Limb (tissue), 2 donors: ENCODE results near the gene TBC1D10B.
"Not testable (repeated sequence)": the region's sequence is repeated elsewhere in the genome, so short reads cannot be mapped to it uniquely, and the experiment has no call there.

Source experiments
- DNase-seq, 2 donors: peaks; one replicate each; pipeline ENCODE4 v3.0.0-alpha.2; 2016; ENCODE audit errors: extremely low spot score in 2 of 2

The TBC1D10B gene

DNA sequence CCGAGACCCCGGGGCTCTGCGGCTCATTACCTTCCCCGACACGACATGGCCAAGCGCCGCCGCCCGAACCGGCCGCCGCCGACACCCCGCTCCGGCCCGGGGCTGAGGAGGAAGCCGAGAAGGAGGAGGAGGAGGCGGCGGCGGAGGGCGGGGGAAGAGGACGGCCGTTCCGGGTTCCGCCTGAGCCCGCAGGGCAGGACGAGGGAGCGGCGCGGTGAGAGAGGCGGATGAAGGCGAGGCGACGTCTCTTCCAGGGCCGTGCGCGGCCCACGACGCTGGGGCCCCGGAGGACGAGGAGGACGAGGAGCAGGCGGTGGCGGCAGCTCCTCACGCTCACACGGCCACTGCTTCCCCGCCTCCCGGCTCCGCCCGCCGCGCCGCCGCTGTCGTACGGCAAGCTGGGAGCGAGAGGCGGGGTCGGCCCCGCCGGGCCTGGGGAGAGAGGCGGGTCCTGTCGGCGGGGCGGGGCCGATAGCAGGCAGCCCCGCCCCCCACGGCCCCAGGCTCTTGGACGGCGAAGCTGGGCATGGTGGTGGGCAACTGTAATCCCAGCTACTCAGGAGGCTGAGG, 35.2 kb downstream of the TBC1D10B start:
- DNase-seq, result peak; percentile 48 to 87

DNA sequence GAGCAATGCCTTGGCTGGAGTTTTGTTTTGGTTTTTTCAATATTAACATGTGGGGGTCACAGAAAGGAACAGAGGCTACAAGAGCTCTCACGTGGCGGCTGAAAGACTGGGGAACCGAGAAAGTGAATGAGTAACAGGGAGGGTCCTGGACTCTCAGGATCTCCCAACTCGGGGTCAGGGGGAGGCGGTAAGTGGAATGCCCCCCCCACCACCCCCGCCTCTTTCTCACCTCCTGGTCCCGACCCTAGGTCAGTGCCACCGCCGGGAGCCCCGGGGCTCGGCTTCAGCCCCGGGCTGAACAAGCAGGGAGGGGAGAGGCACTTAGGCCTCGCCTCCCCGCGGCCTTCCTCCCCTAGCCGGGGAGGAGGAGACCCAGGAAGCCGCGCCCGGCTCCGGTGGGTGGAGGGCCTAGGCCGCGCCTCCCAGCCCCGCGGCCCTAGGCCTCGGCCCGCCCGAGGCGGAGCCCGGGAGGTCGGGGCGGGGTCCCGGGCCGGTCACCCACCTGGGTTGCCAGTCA, 35.8 kb downstream of the TBC1D10B start:
- DNase-seq, result peak in 1 of 2 donors; percentile 77

DNA sequence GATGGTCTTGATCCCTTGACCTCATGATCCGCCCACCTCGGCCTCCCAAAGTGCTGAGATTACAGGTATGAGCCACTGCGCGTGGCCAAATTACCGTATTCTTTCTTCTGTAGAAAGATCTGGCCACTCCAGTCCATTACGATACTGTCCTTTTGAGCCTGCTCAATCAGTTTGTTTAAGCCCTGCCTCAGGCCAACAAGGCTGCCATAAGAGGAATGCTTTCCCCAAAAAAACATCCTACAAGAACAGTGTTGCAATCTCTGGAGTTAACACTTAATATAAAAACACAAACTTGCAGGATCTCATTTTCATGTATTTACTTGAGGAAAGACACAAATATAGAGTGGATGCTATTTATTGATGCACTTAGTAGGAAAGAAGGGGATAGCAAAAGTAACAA, 46.1 kb downstream of the TBC1D10B start:
- not testable (repeated sequence) for DNase-seq

DNA sequence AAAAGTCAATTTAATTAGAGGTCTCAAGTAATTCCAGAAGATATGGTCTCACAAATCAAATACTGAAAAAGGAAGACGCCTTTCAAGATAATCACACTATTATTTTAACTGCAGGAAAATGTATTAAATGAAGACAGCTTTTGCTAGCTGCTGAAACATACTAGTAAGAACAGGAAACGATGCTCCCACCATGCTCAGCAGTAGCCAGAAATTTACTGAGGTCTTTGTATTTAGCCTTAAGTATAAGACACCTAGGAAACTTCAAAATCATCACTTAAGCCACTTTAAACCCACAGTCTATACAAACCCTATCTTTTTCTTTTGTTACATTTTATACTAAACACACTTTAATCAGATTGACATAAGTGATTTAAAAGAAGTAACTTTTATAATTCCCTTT, 51.6 kb downstream of the TBC1D10B start:
- not testable (repeated sequence) for DNase-seq

DNA sequence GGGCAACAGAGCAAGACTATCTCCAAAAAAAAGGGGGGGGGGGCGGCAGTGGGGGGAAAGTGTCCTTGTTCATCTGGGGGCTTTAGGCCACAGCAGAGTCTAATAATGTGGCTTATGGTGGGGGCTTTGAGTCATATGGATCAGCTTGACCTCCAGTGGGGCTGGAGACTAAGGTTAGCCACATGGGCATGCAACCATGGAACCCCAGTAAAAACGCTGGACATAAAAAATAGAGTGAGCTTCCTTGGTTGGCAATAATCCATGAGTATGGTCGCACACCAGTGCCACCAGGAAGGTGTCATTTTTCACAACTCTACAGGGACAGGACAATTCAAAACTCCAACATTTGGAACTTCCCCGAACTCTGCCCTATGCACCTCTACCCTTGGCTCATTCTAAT, 59.4 kb downstream of the TBC1D10B start:
- DNase-seq, result not testable (repeated sequence)

DNA sequence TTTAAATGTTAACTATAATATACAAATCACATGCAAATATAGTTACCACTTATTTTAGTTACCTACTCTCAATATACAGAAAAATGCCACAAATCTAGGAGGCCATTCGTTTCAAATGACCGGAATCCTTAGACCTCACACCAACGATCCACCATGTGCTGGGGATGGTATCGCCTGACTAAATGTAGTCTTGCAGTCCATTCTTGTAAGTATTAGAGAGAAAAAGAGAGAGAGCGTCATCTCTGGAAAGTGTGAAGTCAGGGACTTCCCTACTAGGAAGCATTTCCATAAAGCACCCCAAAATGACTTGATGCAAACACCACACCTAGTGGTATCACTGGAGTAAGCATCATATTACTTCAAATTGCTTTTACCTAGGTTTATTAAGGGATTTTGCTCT, 61.0 kb downstream of the TBC1D10B start:
- not testable (repeated sequence) for DNase-seq
